Activated CD4-positive, alpha-beta T cell treated with anti-CD3 and anti-CD28 coated beads, Interleukin-2, amount 50 U/mL, for 24 hours (primary cell): ENCODE measurements around the gene HEXD.

Experiments used
- DNase-seq, 2 donors: peaks; one replicate each; pipeline ENCODE4 v3.0.0-alpha.2; 2020; ENCODE audit warnings: low read depth in 1 of 2, low spot score in 1 of 2

HEXD gene

GRCh38 chr17:82486231-82487094, 68.3 kb downstream of the HEXD start:
- no peak for DNase-seq

- DNase-seq, result no peak
These were observed 69.8 kb downstream of the HEXD start for GRCh38 chr17:82487910-82488309.

- DNase-seq, result no peak
These were observed 71.0 kb downstream of the HEXD start for GRCh38 chr17:82489117-82489516.

GRCh38 chr17:82489851-82490511, 71.8 kb downstream of the HEXD start:
- no peak for DNase-seq

- no peak for DNase-seq
These were observed 72.5 kb downstream of the HEXD start for GRCh38 chr17:82490512-82491195.

- DNase-seq, result no peak
These were observed 73.0 kb downstream of the HEXD start for GRCh38 chr17:82491196-82491530.

GRCh38 chr17:82491533-82491932, 73.4 kb downstream of the HEXD start:
- no peak for DNase-seq
